Liver (tissue), 9 donors: Measurements from ENCODE around the gene TEX19. TPM values are rescaled to one million over a fixed set of nuclear protein-coding genes. Genes with fewer than 3 reads are reported as not detected.

Experiments used
- DNase-seq: peaks from one replicate; pipeline ENCODE4 v3.0.0-alpha.2; 2017; ENCODE audit warnings: low spot score
- H3K27ac ChIP-seq, 2 donors: one replicate each; pipeline ENCODE4 v1.7.0; 2013; ENCODE audit warnings: inconsistent platforms in 2 of 2, low read length in 2 of 2, control low read depth in 1 of 2, low read depth in 1 of 2, mild to moderate bottlenecking in 1 of 2
- H3K27me3 ChIP-seq, 4 donors: one replicate each; pipeline versions ENCODE4 v1.6.1 to v1.7.0; 2013; ENCODE audit warnings: low read length in 3 of 4, inconsistent platforms in 1 of 4, mild to moderate bottlenecking in 1 of 4, moderate library complexity in 1 of 4; ENCODE audit not compliant: control insufficient read depth in 4 of 4, insufficient read depth in 4 of 4
- H3K36me3 ChIP-seq, 4 donors: one replicate each; pipeline versions ENCODE4 v1.6.1 to v1.7.0; 2013; ENCODE audit warnings: low read length in 3 of 4, mild to moderate bottlenecking in 3 of 4, low read depth in 1 of 4, moderate library complexity in 1 of 4; ENCODE audit not compliant: control insufficient read depth in 4 of 4, insufficient read depth in 3 of 4
- H3K4me1 ChIP-seq, 4 donors: one replicate each; pipeline versions ENCODE4 v1.6.1 to v1.7.0; 2013; ENCODE audit warnings: low read length in 3 of 4, mild to moderate bottlenecking in 3 of 4, moderate library complexity in 1 of 4; ENCODE audit not compliant: control insufficient read depth in 4 of 4, insufficient read depth in 4 of 4
- H3K4me3 ChIP-seq, 3 donors: one replicate each; pipeline versions ENCODE4 v1.6.1 to v1.7.0; 2013; ENCODE audit warnings: low read length in 3 of 3, control low read depth in 1 of 3, low read depth in 1 of 3, mild to moderate bottlenecking in 1 of 3
- H3K9ac ChIP-seq, 2 donors: one replicate each; pipeline ENCODE4 v1.7.0; 2013; ENCODE audit warnings: low read length in 2 of 2, mild to moderate bottlenecking in 2 of 2, moderate library complexity in 2 of 2, control low read depth in 1 of 2, low read depth in 1 of 2
- H3K9me3 ChIP-seq, 4 donors: one replicate each; pipeline versions ENCODE4 v1.6.1 to v1.7.0; 2013; ENCODE audit warnings: low read length in 3 of 4; ENCODE audit not compliant: control insufficient read depth in 4 of 4
- EGR1 ChIP-seq, 2 donors: IDR thresholded peaks; 2 replicates each; pipeline ENCODE4 v1.6.1; 2016 to 2018; ENCODE audit warnings: antibody characterized with exemption in 2 of 2, low read depth in 2 of 2
- FOXA1 ChIP-seq: IDR thresholded peaks from 2 replicates; pipeline ENCODE4 v1.6.1; 2016; ENCODE audit warnings: antibody characterized with exemption
- FOXA2 ChIP-seq: IDR thresholded peaks from 2 replicates; pipeline ENCODE4 v1.6.1; 2016; ENCODE audit warnings: antibody characterized with exemption
- GABPA ChIP-seq, 2 donors: IDR thresholded peaks in 1 of 2; conservative IDR thresholded peaks in 1 of 2; 2 replicates each; pipeline ENCODE4 v1.6.1; 2016; ENCODE audit warnings: antibody characterized with exemption in 2 of 2, mild to moderate bottlenecking in 1 of 2, moderate library complexity in 1 of 2
- HNF4A ChIP-seq, 2 donors: conservative IDR thresholded peaks; 2 replicates each; pipeline ENCODE4 v1.6.1; 2016; ENCODE audit warnings: antibody characterized with exemption in 2 of 2, mild to moderate bottlenecking in 2 of 2
- HNF4G ChIP-seq: IDR thresholded peaks from 2 replicates; pipeline ENCODE4 v1.6.1; 2016; ENCODE audit warnings: antibody characterized with exemption
- JUND ChIP-seq, 2 donors: IDR thresholded peaks; 2 replicates each; pipeline ENCODE4 v1.6.1; 2016; ENCODE audit warnings: antibody characterized with exemption in 2 of 2
- MAX ChIP-seq: IDR thresholded peaks from 2 replicates; pipeline ENCODE4 v1.6.1; 2016; ENCODE audit warnings: antibody characterized with exemption
- NR2F2 ChIP-seq: IDR thresholded peaks from 2 replicates; pipeline ENCODE4 v1.6.1; 2016; ENCODE audit warnings: antibody characterized with exemption
- RAD21 ChIP-seq, 2 donors: IDR thresholded peaks; 2 replicates each; pipeline ENCODE4 v1.6.1; 2016; ENCODE audit warnings: antibody characterized with exemption in 2 of 2, mild to moderate bottlenecking in 2 of 2
- REST ChIP-seq: IDR thresholded peaks from 2 replicates; pipeline ENCODE4 v1.6.1; 2016; ENCODE audit warnings: antibody characterized with exemption, mild to moderate bottlenecking
- RXRA ChIP-seq, 2 donors: IDR thresholded peaks; 2 replicates each; pipeline ENCODE4 v1.6.1; 2017 to 2018; ENCODE audit warnings: antibody characterized with exemption in 2 of 2, mild to moderate bottlenecking in 1 of 2
- SP1 ChIP-seq: IDR thresholded peaks from 2 replicates; pipeline ENCODE4 v1.6.1; 2018; ENCODE audit warnings: antibody characterized with exemption, mild to moderate bottlenecking
- TAF1 ChIP-seq: conservative IDR thresholded peaks from 2 replicates; pipeline ENCODE4 v1.6.1; 2016; ENCODE audit warnings: antibody characterized with exemption, mild to moderate bottlenecking
- YY1 ChIP-seq: IDR thresholded peaks from 2 replicates; pipeline ENCODE4 v1.6.1; 2016; ENCODE audit warnings: antibody characterized with exemption, mild to moderate bottlenecking
- WGBS: extraction: QIAGEN DNeasy Blood & Tissue Kit; methylation state at CpG from one replicate; pipeline ENCODE4 v1.1.7; 2013; 5-methylcytosine and 5-hydroxymethylcytosine counted together
- polyA plus RNA-seq, 2 donors: library from polyadenylated mRNA; stranded (reverse) in 1 of 2; unstranded in 1 of 2; fragments of 200-250 nt in 1 of 2; fragments of >200 nt in 1 of 2; fragmentation: Nextera tagmentation in 1 of 2; extraction: Ambion mirVana in 1 of 2; gene quantifications; one replicate each; pipeline versions ENCODE4 v1.2.1 to v1.2.3, GENCODE V29; 2013 to 2015
- total RNA-seq, 2 donors: library from RNA; depleted of rRNA; stranded (reverse); fragments of >200 nt; gene quantifications; one replicate each; pipeline ENCODE4 v1.2.3, GENCODE V29; 2014
- TF ChIP-seq, protein P1 (sequence below): fragments of 150-350 bp; IDR thresholded peaks from 2 replicates; pipeline ENCODE4 v1.5.1; 2017; ENCODE audit warnings: improper control_type of control experiment, low read depth, low read length; ENCODE audit not compliant: missing input control
- TF ChIP-seq, protein P2 (sequence below): IDR thresholded peaks from 2 replicates; pipeline ENCODE4 v1.6.1; 2016; ENCODE audit warnings: antibody characterized with exemption
- TF ChIP-seq, protein P3 (sequence below): IDR thresholded peaks from 2 replicates; pipeline ENCODE4 v1.6.1; 2016; ENCODE audit warnings: antibody characterized with exemption
- donor health status: healthy.
- donor health status: healthy.
- donor health status: healthy.
- donor health status: healthy.
- donor health status: healthy.

TEX19 gene
- total and polyA plus RNA-seq, 4 donors = 0.14 TPM; not detected in 3

DNA sequence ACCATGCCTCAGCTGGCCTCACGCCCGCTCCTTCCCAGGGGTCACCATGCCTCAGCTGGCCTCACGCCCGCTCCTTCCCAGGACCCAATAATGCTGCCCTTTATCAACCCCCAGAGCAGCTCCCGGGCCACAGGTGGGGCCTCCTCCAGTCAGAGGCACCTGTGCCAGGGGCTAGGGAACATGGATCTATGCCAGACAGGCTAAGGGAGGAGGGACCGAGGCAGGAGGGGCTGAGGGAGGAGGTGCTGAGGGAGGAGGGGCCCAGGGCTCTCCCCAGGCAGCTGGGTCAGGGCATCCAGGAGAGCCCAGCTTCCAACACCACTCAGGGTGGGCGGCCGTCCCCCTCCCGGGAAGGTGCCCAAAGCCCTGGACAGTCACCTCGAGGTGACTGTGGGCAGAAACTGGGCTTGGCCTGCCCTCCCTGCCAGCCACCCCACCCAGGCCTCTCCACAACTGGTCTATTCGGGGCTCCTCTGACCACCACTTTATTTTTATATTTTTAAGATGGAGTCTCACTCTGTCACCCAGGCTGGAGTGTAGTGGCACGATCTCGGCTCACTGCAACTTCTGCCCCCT, 31.9 kb downstream of the TEX19 start:
- Histone ChIP-seq H3K36me3 (peaks cover 0 to 9% (median 6%) of the 10 kb centered on the region in 4 donors), H3K9ac (no peak overlapping the region), H3K27me3 (no peaks in the 10 kb centered on the region), H3K9me3 (no peaks in the 10 kb centered on the region), H3K4me3 (no peak overlapping the region), H3K4me1 (no peaks in the 10 kb centered on the region), H3K27ac (no peak overlapping the region)
- no peak for DNase-seq
- WGBS = 93% methylated on average over 13 of the region's 13 CpGs
- TF ChIP-seq TAF1 = no peak
- TF ChIP-seq FOXA1 = no peak
- no peak for TF ChIP-seq JUND (IDR thresholded peaks at IDR 0.05)
- TF ChIP-seq NR2F2 = no peak
- no peak for TF ChIP-seq HNF4G
- TF ChIP-seq MAX = no peak
- no peak for TF ChIP-seq GABPA (IDR thresholded peaks at IDR 0.05 in 1 of 2, conservative IDR thresholded peaks at IDR 0.05 in 1 of 2)
- no peak for TF ChIP-seq EGR1 (IDR thresholded peaks at IDR 0.05; ENCODE audit: low read depth in 2 of 2)
- no peak for TF ChIP-seq YY1
- no peak for TF ChIP-seq RAD21 (IDR thresholded peaks at IDR 0.05)
- TF ChIP-seq, protein P1, sequence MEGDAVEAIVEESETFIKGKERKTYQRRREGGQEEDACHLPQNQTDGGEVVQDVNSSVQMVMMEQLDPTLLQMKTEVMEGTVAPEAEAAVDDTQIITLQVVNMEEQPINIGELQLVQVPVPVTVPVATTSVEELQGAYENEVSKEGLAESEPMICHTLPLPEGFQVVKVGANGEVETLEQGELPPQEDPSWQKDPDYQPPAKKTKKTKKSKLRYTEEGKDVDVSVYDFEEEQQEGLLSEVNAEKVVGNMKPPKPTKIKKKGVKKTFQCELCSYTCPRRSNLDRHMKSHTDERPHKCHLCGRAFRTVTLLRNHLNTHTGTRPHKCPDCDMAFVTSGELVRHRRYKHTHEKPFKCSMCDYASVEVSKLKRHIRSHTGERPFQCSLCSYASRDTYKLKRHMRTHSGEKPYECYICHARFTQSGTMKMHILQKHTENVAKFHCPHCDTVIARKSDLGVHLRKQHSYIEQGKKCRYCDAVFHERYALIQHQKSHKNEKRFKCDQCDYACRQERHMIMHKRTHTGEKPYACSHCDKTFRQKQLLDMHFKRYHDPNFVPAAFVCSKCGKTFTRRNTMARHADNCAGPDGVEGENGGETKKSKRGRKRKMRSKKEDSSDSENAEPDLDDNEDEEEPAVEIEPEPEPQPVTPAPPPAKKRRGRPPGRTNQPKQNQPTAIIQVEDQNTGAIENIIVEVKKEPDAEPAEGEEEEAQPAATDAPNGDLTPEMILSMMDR = no peak
- no peak for TF ChIP-seq REST
- TF ChIP-seq RXRA (IDR thresholded peaks at IDR 0.05) = no peak
- TF ChIP-seq, protein P2, sequence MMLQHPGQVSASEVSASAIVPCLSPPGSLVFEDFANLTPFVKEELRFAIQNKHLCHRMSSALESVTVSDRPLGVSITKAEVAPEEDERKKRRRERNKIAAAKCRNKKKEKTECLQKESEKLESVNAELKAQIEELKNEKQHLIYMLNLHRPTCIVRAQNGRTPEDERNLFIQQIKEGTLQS = no peak
- no peak for TF ChIP-seq FOXA2
- TF ChIP-seq SP1 = no peak
- TF ChIP-seq, protein P3, sequence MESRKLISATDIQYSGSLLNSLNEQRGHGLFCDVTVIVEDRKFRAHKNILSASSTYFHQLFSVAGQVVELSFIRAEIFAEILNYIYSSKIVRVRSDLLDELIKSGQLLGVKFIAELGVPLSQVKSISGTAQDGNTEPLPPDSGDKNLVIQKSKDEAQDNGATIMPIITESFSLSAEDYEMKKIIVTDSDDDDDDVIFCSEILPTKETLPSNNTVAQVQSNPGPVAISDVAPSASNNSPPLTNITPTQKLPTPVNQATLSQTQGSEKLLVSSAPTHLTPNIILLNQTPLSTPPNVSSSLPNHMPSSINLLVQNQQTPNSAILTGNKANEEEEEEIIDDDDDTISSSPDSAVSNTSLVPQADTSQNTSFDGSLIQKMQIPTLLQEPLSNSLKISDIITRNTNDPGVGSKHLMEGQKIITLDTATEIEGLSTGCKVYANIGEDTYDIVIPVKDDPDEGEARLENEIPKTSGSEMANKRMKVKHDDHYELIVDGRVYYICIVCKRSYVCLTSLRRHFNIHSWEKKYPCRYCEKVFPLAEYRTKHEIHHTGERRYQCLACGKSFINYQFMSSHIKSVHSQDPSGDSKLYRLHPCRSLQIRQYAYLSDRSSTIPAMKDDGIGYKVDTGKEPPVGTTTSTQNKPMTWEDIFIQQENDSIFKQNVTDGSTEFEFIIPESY = no peak
- no peak for TF ChIP-seq HNF4A (conservative IDR thresholded peaks at IDR 0.05)
